Thoracic aorta endothelial cell (primary cell): ENCODE results near the gene RBMY1D. TPM values are rescaled to one million over a fixed set of nuclear protein-coding genes. Genes with fewer than 3 reads are reported as not detected.

Experiments
- total RNA-seq: library from RNA; depleted of rRNA; stranded (reverse); fragments of >200 nt; gene quantifications from 2 replicates; pipeline ENCODE4 v1.2.3, GENCODE V29; 2012

RBMY1D gene
- not detected in 2 replicates for total RNA-seq

GRCh38 chrY:21894426-21894825, at the start of gene RBMY1D:
Gene RBMY1D, minus strand, starts transcription at chrY:21894526. Its CDS starts 2,013 bp downstream, at chrY:21892513.

GRCh38 chrY:21917932-21918331, 23.6 kb upstream of the RBMY1D start, which contains the start of gene RBMY1E:
Gene RBMY1E, minus strand, starts transcription at chrY:21918032. Its CDS starts 1,978 bp downstream, at chrY:21916054.

Other genes with a start within 250 kb of the RBMY1D start
- not detected in 2 replicates for gene RBMY1E, start 23.5 kb upstream of the RBMY1D start, total RNA-seq